Endodermal cell (in vitro differentiated cells): Measurements from ENCODE around the gene GRIK3. TPM values are rescaled to one million over a fixed set of nuclear protein-coding genes. Genes with fewer than 3 reads are reported as not detected.

Experiments
- DNase-seq: peaks from one replicate; pipeline ENCODE4 v3.0.0-alpha.2; 2017
- H3K27ac ChIP-seq: 2 replicates; pipeline ENCODE4 v1.5.1; 2013; ENCODE audit warnings: mild to moderate bottlenecking, low read depth, low read length, moderate library complexity
- H3K27me3 ChIP-seq: 2 replicates; pipeline ENCODE4 v1.6.1; 2013; ENCODE audit warnings: mild to moderate bottlenecking, low read length, moderate library complexity; ENCODE audit not compliant: insufficient read depth, control insufficient read depth, poor library complexity, severe bottlenecking
- H3K36me3 ChIP-seq: 2 replicates; pipeline ENCODE4 v1.7.0; 2013; ENCODE audit warnings: mild to moderate bottlenecking, low read length, moderate library complexity; ENCODE audit not compliant: control insufficient read depth, insufficient read depth
- H3K4me1 ChIP-seq: one replicate; pipeline ENCODE4 v1.7.0; 2013; ENCODE audit warnings: low read length; ENCODE audit not compliant: control insufficient read depth, insufficient read depth
- H3K4me3 ChIP-seq: 2 replicates; pipeline ENCODE4 v1.5.1; 2013; ENCODE audit warnings: mild to moderate bottlenecking, low read length, moderate library complexity
- H3K9ac ChIP-seq: 2 replicates; pipeline ENCODE4 v1.6.1; 2013; ENCODE audit warnings: mild to moderate bottlenecking, low read length, moderate library complexity; ENCODE audit not compliant: poor library complexity, severe bottlenecking; ENCODE audit errors: extremely low read depth
- H3K9me3 ChIP-seq: 2 replicates; pipeline ENCODE4 v1.6.1; 2013; ENCODE audit warnings: mild to moderate bottlenecking, low read length, moderate library complexity; ENCODE audit not compliant: control insufficient read depth
- H3K27ac Mint-ChIP-seq: 2 replicates; pipeline ENCODE4 v1.8.0; 2020; ENCODE audit warnings: mixed read lengths
- H3K27me3 Mint-ChIP-seq: 2 replicates; pipeline ENCODE4 v1.8.0; 2021; ENCODE audit warnings: mild to moderate bottlenecking, mixed read lengths; ENCODE audit not compliant: insufficient read depth
- H3K36me3 Mint-ChIP-seq: 2 replicates; pipeline ENCODE4 v1.8.0; 2020; ENCODE audit warnings: low read depth, mixed read lengths
- H3K4me1 Mint-ChIP-seq: 2 replicates; pipeline ENCODE4 v1.8.0; 2020; ENCODE audit warnings: mixed read lengths
- H3K4me3 Mint-ChIP-seq: 2 replicates; pipeline ENCODE4 v1.8.0; 2020; ENCODE audit warnings: mild to moderate bottlenecking, moderate library complexity, mixed read lengths
- H3K9me3 Mint-ChIP-seq: 2 replicates; pipeline ENCODE4 v1.8.0; 2020; ENCODE audit warnings: mild to moderate bottlenecking, mixed read lengths
- CTCF ChIP-seq: fragments of 200-600 bp; sonication (generic); conservative IDR thresholded peaks from 2 replicates; pipeline ENCODE4 v1.5.0; 2021; ENCODE audit warnings: antibody characterized with exemption, mild to moderate bottlenecking
- WGBS, 2 experiments: methylation state at CpG; one replicate each; pipeline versions ENCODE4 v1.1.5 to v1.1.7; 2013; ENCODE audit warnings: missing lambda C conversion rate in 2 of 2, mixed read lengths in 1 of 2; ENCODE audit not compliant: insufficient coverage in 1 of 2, insufficient read length in 1 of 2; 5-methylcytosine and 5-hydroxymethylcytosine counted together
- total RNA-seq, 2 donors: library from RNA; stranded (reverse); fragmentation: NEBNext Ultra II Directional in 1 of 2; extraction: Animal tissue kit (Norgen Biotek cat#: 25700) in 1 of 2; gene quantifications; 2 replicates in 1 of 2; 3 replicates in 1 of 2; pipeline ENCODE4 v1.2.1, GENCODE V29; 2021

GRIK3 gene
- total RNA-seq, 2 donors from 2014 or later, result 13.4 to 32.4 TPM

GRCh38 chr1:36908096-36908495 lies 126.2 kb downstream of the GRIK3 start:
- Histone ChIP-seq H3K4me1 (peaks cover 5% of the 10 kb centered on the region), H3K27me3 (no peaks in the 10 kb centered on the region), H3K27ac (no peak overlapping the region), H3K9ac (no peak overlapping the region), H3K9me3 (no peaks in the 10 kb centered on the region), H3K36me3 (no peaks in the 10 kb centered on the region), H3K4me3 (no peak overlapping the region)
- TF ChIP-seq CTCF, result no peak
- Mint-ChIP-seq H3K27ac (no peak overlapping the region), H3K9me3 (no peaks in the 10 kb centered on the region), H3K4me1 (peaks cover 16% of the 10 kb centered on the region), H3K36me3 (no peaks in the 10 kb centered on the region), H3K4me3 (no peak overlapping the region), H3K27me3 (no peaks in the 10 kb centered on the region)
- no peak for DNase-seq
- WGBS, 2 experiments, result 81% methylated on average over 3 of the region's 3 CpGs; no CpG with 5 or more reads in 1 of the 2 experiments

GRCh38 chr1:36906555-36906954 lies 127.8 kb downstream of the GRIK3 start:
- TF ChIP-seq CTCF, result no peak
- Mint-ChIP-seq H3K4me3 (no peak overlapping the region), H3K27ac (no peak overlapping the region), H3K36me3 (no peaks in the 10 kb centered on the region), H3K4me1 (peaks cover 5% of the 10 kb centered on the region), H3K27me3 (peaks cover 4% of the 10 kb centered on the region), H3K9me3 (peaks cover 3% of the 10 kb centered on the region)
- Histone ChIP-seq H3K9me3 (no peaks in the 10 kb centered on the region), H3K4me1 (no peaks in the 10 kb centered on the region), H3K27ac (no peak overlapping the region), H3K36me3 (no peaks in the 10 kb centered on the region), H3K9ac (no peak overlapping the region), H3K27me3 (no peaks in the 10 kb centered on the region), H3K4me3 (no peak overlapping the region)
- WGBS, 2 experiments, result 88 to 100% methylated on average over 2 to 3 of the region's 3 CpGs
- no peak for DNase-seq

GRCh38 chr1:36905941-36906340 lies 128.4 kb downstream of the GRIK3 start:
- H3K36me3 ChIP-seq, result no peaks in the 10 kb centered on the region
- H3K4me1 Mint-ChIP-seq, result peaks cover 5% of the 10 kb centered on the region
- no peaks in the 10 kb centered on the region for H3K36me3 Mint-ChIP-seq
- H3K4me3 ChIP-seq, result no peak overlapping the region
- H3K9me3 Mint-ChIP-seq, result peaks cover 3% of the 10 kb centered on the region
- H3K27ac Mint-ChIP-seq, result no peak overlapping the region
- H3K9ac ChIP-seq, result no peak overlapping the region
- H3K27ac ChIP-seq, result no peak overlapping the region
- no peaks in the 10 kb centered on the region for H3K9me3 ChIP-seq
- H3K27me3 Mint-ChIP-seq, result peaks cover 4% of the 10 kb centered on the region
- DNase-seq, result no peak
- no peak overlapping the region for H3K4me3 Mint-ChIP-seq
- 92 to 95% methylated on average over 3 of the region's 3 CpGs for WGBS, 2 experiments
- H3K4me1 ChIP-seq, result no peaks in the 10 kb centered on the region
- TF ChIP-seq CTCF, result no peak
- no peaks in the 10 kb centered on the region for H3K27me3 ChIP-seq
